Measurements from ENCODE around the gene PIGU. TPM values are rescaled to one million over a fixed set of nuclear protein-coding genes. Genes with fewer than 3 reads are reported as not detected.

PIGU gene
- total RNA-seq, 1 donor from 2014 or later: 19.8 TPM

DNA sequence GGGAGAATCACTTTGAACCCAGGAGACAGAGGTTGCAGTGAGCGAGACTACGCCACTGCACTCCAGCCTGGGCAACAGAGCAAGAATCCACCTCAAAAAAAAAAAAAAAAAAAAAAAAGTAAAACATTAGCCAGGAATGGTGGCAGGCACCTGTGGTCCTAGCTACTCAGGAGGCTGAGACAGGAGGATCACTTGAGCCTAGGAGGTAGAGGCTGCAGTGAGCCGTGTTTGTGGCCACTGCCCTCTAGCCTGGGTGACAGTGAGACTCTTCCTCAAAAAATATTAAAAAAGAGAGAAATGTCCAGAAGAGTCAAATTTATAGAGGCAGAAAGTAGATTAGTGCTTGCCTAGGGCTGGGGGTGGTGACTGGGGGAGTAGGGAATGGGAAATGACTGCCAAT, 6.8 kb upstream of the PIGU start:
- no peak overlapping the region for H3K27ac Mint-ChIP-seq (ENCODE audit: unreplicated experiment)
- DNase-seq (ENCODE audit: low spot score): no peak
- TF ChIP-seq, protein P1, sequence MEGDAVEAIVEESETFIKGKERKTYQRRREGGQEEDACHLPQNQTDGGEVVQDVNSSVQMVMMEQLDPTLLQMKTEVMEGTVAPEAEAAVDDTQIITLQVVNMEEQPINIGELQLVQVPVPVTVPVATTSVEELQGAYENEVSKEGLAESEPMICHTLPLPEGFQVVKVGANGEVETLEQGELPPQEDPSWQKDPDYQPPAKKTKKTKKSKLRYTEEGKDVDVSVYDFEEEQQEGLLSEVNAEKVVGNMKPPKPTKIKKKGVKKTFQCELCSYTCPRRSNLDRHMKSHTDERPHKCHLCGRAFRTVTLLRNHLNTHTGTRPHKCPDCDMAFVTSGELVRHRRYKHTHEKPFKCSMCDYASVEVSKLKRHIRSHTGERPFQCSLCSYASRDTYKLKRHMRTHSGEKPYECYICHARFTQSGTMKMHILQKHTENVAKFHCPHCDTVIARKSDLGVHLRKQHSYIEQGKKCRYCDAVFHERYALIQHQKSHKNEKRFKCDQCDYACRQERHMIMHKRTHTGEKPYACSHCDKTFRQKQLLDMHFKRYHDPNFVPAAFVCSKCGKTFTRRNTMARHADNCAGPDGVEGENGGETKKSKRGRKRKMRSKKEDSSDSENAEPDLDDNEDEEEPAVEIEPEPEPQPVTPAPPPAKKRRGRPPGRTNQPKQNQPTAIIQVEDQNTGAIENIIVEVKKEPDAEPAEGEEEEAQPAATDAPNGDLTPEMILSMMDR (IDR thresholded peaks at IDR 0.05): no peak
- H3K4me1 Mint-ChIP-seq (ENCODE audit: low read depth): no peaks in the 10 kb centered on the region
- H3K4me3 Mint-ChIP-seq (ENCODE audit: unreplicated experiment): no peak overlapping the region
- no peaks in the 10 kb centered on the region for H3K27me3 Mint-ChIP-seq (ENCODE audit: low read depth)
- H3K36me3 Mint-ChIP-seq (ENCODE audit: low read depth): no peaks in the 10 kb centered on the region
- no peaks in the 10 kb centered on the region for H3K9me3 Mint-ChIP-seq (ENCODE audit: low read depth)

DNA sequence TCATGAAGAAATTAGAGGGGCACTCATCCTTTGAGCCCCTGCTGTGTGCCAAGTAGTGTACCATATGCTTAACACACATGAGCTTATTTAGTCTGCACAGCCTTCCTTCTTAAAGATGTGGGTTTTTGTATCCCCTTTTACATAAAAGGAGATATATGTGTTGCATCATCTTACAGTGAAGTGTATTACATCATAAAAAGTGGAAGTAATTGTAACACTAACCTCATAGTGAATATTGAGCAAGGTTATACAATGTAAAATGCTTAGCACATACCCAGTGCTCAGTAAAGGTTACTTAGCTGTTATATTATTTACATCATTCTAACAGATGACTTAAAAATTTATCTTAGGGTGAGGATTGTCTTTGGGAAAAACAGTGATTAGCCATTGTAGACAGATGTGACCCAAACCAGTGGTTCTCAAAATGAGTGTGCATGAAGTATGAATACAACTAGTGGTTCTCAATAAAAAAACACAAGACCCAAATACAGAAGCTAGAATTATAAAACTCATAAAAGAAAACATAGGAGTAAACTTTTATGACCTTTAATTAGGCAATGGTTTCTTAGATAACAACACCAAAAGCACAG, 3.8 kb upstream of the PIGU start:
- no peaks in the 10 kb centered on the region for H3K36me3 Mint-ChIP-seq (ENCODE audit: low read depth)
- peaks cover 9% of the 10 kb centered on the region for H3K4me1 Mint-ChIP-seq (ENCODE audit: low read depth)
- TF ChIP-seq, protein P1 (IDR thresholded peaks at IDR 0.05): no peak
- no peaks in the 10 kb centered on the region for H3K9me3 Mint-ChIP-seq (ENCODE audit: low read depth)
- no peak overlapping the region for H3K27ac Mint-ChIP-seq (ENCODE audit: unreplicated experiment)
- no peaks in the 10 kb centered on the region for H3K27me3 Mint-ChIP-seq (ENCODE audit: low read depth)
- no peak overlapping the region for H3K4me3 Mint-ChIP-seq (ENCODE audit: unreplicated experiment)
- DNase-seq (ENCODE audit: low spot score): no peak

DNA sequence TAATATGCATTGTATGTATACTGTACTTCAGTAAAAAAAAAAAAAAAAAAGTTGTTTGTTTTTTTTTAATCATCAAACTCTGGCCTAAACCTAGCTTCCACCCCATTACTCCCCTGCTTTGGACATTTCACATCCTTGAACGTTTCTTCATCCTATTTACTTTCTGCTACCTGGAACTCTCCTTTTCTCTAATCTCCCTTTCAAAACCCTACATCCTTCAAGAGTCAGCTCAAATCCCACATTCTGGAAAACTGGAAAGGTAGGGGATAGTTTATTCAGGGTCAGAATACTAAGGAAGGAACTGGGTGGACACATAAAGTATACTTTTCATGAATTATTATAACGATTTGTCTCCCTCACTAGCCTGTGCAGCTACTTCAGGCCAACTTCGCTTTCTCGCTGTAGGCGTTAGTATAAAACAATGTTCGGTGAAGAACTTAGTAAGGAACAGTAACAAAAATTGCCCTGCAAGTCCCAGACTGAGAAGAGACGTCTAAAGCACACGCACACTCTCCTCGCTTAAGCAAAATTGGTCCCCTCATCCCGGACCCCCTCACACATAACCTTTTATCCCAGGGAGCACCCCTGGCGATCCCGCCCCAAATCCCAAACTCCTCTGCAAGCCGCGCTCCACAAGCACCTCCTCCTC, 775 bp downstream of the PIGU start:
- Mint-ChIP-seq H3K9me3 (ENCODE audit: low read depth) (no peaks in the 10 kb centered on the region), H3K36me3 (ENCODE audit: low read depth) (no peaks in the 10 kb centered on the region), H3K27me3 (ENCODE audit: low read depth) (no peaks in the 10 kb centered on the region), H3K4me3 (ENCODE audit: unreplicated experiment) (peak overlapping the region; percentile 98), H3K4me1 (ENCODE audit: low read depth) (peaks cover 14% of the 10 kb centered on the region), H3K27ac (ENCODE audit: unreplicated experiment) (peak overlapping the region; percentile 97)
- TF ChIP-seq, protein P1 (IDR thresholded peaks at IDR 0.05): no peak
- DNase-seq (ENCODE audit: low spot score): no peak

DNA sequence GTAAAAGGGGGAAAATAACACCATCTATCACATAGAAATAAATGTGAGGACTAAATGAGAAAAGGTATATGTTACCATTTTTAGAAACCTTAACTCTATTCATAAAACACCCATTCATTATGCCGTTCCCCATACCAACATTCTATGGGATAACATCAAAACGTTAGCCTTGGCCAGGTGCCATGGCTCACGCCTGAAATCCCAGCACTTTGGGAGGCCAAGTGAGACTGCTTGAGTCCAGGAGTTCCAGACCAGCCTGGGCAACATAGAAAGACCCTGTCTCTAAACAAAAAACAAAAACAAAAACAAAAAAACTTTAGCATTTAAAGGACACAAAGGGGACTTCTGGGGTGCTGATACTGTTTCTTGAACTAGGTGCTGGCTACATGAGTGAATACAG, 1.3 kb downstream of the PIGU start:
- TF ChIP-seq, protein P1 (IDR thresholded peaks at IDR 0.05): no peak
- Mint-ChIP-seq H3K4me3 (ENCODE audit: unreplicated experiment) (no peak overlapping the region), H3K27me3 (ENCODE audit: low read depth) (no peaks in the 10 kb centered on the region), H3K27ac (ENCODE audit: unreplicated experiment) (no peak overlapping the region), H3K36me3 (ENCODE audit: low read depth) (no peaks in the 10 kb centered on the region), H3K4me1 (ENCODE audit: low read depth) (peaks cover 14% of the 10 kb centered on the region), H3K9me3 (ENCODE audit: low read depth) (no peaks in the 10 kb centered on the region)
- no peak for DNase-seq (ENCODE audit: low spot score)

DNA sequence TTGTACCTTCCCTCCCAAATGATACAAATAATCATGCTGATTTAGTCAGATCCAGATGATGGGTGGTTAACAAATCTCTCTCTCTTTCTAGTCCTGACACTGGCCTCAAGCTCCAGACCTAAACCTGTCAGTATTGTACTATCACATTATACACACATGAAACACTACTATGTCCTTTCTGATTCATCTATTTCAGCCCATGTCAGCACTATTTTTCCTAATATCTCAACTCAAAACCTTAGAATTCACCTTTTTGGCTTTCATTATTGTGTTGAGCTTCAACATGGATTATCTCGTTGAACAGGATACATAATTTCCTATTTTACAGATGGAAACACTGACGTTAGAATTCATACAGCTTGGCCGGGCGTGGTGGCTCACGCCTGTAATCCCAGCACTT, 3.5 kb downstream of the PIGU start:
- H3K27ac Mint-ChIP-seq (ENCODE audit: unreplicated experiment): no peak overlapping the region
- H3K4me1 Mint-ChIP-seq (ENCODE audit: low read depth): peaks cover 14% of the 10 kb centered on the region
- peaks cover 2% of the 10 kb centered on the region for H3K36me3 Mint-ChIP-seq (ENCODE audit: low read depth)
- no peaks in the 10 kb centered on the region for H3K27me3 Mint-ChIP-seq (ENCODE audit: low read depth)
- no peak overlapping the region for H3K4me3 Mint-ChIP-seq (ENCODE audit: unreplicated experiment)
- DNase-seq (ENCODE audit: low spot score): no peak
- H3K9me3 Mint-ChIP-seq (ENCODE audit: low read depth): peaks cover 5% of the 10 kb centered on the region
- TF ChIP-seq, protein P1 (IDR thresholded peaks at IDR 0.05): no peak
